Activated CD8-positive, alpha-beta memory T cell treated with anti-CD3 and anti-CD28 coated beads for 36 hours (primary cell): ENCODE data around the gene NEBL. TPM values are rescaled to one million over a fixed set of nuclear protein-coding genes. Genes with fewer than 3 reads are reported as not detected.
"Not testable (repeated sequence)": the region's sequence is repeated elsewhere in the genome, so short reads cannot be mapped to it uniquely, and the experiment has no call there.

Experiments used
- CTCF ChIA-PET: fragments of 350-600 bp; sonication (Branson Sonifier 250); formaldehyde crosslinking; loops from one replicate; lab custom pipeline; 2021; ENCODE audit warnings: antibody characterized with exemption; lab: Charles Lee
- POLR2A ChIA-PET: fragments of 350-600 bp; sonication (Branson Sonifier 250); formaldehyde crosslinking; loops from one replicate; lab custom pipeline; 2021; ENCODE audit warnings: antibody characterized with exemption; lab: Charles Lee
- total RNA-seq, 2 experiments: library from RNA; stranded (reverse); gene quantifications; one replicate each; pipeline ENCODE4 v1.2.3, GENCODE V29; 2021

NEBL gene
- under 1 TPM; 0.46 to 0.51 TPM for total RNA-seq

DNA sequence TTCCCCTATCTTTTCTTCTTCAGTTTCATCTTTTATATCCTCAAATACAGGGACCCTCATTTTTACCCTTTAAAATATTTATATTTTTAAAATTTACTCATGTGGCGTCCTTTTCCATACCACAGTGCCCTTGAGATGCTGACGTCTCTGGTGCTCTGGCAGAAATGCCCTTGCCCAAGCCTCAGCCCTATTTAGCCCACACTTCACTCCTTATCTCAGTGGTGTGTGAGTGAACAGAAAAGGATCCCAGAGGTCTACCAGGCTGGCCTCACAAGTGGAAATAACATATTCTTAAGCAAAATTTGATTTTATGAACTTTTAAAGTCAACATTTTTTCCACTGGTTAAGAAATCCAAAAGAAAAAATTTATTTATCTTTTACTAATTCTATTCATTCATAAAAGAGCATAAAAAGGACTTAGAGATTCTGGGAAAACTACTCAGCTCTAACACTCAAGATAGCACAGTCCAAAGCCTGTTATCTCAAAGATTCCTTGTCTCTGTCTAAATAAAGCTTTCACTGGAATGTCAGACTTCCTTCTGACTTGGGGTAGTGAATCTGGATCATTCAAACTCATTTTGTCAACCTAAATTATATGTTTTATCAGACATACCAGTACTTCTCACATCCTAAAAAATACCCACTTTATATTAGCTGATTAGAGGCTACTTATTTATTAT lies at the start of gene NEBL:
NEBL (minus strand) TSS at position 166 of the 680 bp plus-strand sequence; CDS start at position 60, 106 bp downstream.
- ChIA-PET CTCF (no interaction called here), POLR2A (no interaction called here)

DNA sequence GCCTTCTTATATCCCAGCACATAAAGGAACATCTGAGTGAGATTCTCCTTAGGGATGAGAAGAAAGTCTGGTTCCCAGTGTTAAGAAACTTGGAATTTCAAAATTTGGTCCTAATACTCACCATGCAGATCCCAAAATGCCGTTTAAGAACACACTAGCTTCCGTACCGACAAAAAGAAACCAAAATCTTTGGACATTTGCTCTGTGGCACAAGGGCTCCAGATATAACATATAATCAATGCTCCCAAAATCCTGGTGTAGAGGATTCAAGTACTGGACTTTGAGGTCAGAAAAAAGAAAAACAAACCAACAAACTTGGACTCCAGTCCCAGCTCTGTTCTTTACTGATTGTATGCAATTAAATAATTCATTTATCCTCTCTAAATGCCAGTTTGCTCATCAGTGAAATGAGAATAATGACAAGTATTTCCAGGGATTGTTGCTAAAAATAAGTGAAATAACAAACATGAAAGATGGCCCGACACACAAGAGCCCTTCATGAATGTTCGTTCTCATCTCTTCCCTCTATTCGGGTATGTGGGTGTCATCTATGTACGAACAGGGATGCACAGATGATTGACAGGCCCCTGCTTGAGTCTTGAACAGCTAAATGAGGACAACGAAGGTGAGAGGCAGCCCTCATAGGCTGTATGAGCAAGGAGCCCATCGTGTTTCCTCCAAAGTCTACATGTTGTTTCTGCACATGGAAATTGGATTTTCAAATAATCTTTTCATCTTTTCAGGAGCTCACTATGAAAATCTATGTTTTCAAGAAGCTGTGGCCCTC lies 48.6 kb upstream of the NEBL start:
- ChIA-PET POLR2A (no interaction called here), CTCF (no interaction called here)

DNA sequence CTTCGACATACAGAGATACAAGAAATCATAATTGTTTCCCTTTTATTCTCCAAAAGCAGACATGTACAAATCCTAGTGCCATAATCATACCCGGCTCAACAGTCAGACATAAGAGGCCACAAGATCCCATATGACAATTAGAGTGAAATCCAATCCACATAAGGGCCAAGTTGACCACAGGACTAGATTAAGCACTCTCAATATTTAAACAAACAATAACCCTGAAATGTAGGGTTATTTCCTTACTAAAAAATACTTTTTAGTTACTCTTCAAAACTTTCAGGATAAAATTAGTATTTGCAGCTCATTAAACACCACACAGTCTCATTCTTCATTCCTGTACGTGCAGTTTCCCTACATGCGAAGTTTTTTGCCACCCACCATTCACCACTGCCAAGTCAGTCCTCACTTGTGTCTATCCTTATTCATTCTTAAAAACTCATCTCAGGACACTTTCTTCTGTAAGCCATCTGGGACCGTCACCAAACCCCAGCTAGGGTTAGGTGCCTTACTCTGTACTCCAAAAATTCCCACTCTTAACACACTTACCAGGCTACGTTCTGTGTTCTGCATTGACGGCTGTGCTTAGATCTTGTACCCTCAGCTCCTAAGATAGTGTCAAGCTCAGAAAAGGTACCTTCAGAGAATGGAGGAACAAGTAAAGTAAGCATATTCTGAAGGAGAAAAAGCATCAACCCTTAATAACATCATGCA lies 47.8 kb upstream of the NEBL start:
- ChIA-PET POLR2A (no interaction called here), CTCF (no interaction called here)

GRCh38 chr10:20939414-20939813 lies 42.3 kb upstream of the NEBL start:
- POLR2A ChIA-PET, CTCF ChIA-PET: not testable (repeated sequence)

GRCh38 chr10:20936396-20936795 lies 39.3 kb upstream of the NEBL start:
- ChIA-PET CTCF (no interaction called here), POLR2A (no interaction called here)

GRCh38 chr10:20935931-20936330 lies 38.8 kb upstream of the NEBL start:
- ChIA-PET POLR2A (no interaction called here), CTCF (no interaction called here)

DNA sequence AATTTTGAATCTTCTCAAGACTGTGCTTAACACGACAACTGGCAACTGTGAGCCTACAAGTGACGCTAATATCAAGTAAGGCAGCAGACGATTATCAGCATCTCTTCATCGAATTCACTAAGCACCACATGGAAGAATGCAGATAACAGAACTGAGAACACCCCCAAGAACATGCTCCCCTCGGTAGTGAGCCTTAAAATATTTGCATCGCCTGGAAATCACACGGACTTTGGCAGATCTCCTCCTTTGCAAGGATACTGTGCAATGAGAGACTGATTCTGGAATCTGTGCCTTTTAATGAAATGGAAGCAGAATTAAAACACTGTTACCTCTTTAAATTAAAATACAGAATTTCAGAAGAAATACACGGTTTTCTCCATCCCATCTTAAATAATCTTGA lies 38.2 kb upstream of the NEBL start:
- CTCF ChIA-PET = no interaction called here
- POLR2A ChIA-PET = no interaction called here

- ChIA-PET POLR2A (no interaction called here), CTCF (no interaction called here)
Measured at GRCh38 chr10:20933705-20934104, 36.6 kb upstream of the NEBL start.

DNA sequence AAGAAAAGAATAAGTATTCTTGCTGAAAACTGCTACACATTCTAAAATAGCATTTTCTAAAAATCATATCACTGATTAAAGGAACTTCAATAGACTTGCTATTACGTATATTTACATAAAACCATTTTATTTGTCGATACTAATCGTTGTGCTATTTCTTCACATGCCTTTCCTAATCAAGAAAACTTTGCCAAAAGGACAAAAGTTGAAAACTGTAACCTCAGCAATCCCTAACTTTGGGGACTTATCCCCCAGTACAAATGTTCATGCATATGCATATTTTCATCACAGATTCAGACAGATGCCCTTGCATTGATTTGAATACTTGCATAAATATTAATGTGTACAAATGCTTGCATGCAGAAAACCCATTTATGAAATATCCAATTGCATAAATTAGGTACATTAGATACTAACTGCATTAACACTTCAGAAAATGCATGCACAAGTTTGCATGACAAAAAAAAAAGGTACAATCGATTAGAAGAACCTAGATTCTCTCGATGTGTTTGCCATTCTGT lies 35.6 kb upstream of the NEBL start:
- CTCF ChIA-PET = no interaction called here
- POLR2A ChIA-PET = no interaction called here

- ChIA-PET POLR2A (no interaction called here), CTCF (no interaction called here)
Measured at GRCh38 chr10:20931156-20931795, 34.2 kb upstream of the NEBL start.

GRCh38 chr10:20927456-20927855 lies 30.3 kb upstream of the NEBL start:
- CTCF ChIA-PET = no interaction called here
- POLR2A ChIA-PET = no interaction called here

- POLR2A ChIA-PET = no interaction called here
- CTCF ChIA-PET = no interaction called here
Measured at GRCh38 chr10:20922451-20922850, 25.3 kb upstream of the NEBL start.

GRCh38 chr10:20922033-20922432 lies 24.9 kb upstream of the NEBL start:
- CTCF ChIA-PET = no interaction called here
- POLR2A ChIA-PET = no interaction called here

DNA sequence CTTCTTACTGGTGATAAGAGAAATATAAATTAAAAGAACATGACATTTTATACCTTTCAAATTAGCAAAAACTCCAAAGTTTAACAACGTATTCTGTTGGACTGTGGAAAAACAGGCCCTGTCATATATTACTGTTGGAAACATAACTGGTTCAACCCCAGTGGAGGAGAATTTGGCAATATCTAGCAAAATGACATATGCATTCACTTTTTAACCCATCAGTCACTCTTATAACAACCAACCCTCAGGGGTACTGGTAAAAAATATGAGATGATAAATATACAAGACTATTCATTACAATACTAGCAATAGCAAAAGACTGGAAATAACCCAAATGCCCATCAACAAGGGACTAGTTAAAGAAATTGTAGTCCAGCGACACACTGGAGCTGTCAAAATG lies 22.9 kb upstream of the NEBL start:
- ChIA-PET CTCF (no interaction called here), POLR2A (no interaction called here)

DNA sequence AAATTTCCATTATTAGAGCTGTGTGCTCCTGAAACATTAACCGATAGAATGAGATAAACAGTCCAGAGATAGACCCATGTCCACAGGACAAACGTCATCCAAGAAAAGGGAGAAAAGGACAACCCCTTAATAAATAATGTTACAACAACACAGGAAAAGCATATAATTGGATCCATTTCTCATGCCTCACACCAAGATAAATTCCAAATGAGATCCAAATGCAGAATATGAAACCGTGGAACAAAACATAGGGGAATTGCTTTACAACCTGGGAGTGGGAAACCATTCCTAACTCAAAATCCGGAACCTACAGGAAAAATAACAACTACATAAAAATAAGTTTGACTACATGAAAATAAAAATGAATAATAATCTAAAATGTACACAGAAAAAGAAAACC lies 22.4 kb upstream of the NEBL start:
- POLR2A ChIA-PET = no interaction called here
- CTCF ChIA-PET = no interaction called here

DNA sequence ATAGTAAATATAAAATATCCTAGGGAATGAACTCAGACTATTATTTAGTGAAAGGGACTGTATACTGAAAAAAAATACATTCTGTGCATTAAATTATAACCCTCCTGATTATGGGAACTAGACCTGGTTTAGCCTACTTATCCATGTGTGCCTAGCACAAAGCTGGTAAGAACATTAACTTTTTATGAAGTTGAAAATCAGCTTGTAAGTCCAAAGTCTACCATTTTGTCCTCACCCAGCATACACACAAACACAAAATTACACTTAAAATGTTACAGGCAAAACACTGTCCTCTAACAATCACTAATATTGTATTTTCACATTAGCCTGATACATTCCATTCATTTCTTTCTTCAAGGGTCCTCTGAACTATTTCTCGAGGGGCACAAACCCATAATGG lies 19.9 kb upstream of the NEBL start:
- ChIA-PET CTCF (no interaction called here), POLR2A (no interaction called here)

- ChIA-PET CTCF (no interaction called here), POLR2A (no interaction called here)
Measured at GRCh38 chr10:20912969-20913368, 15.9 kb upstream of the NEBL start.

- ChIA-PET CTCF (interaction anchor here (0.6 kb wide), 2 partner anchors 29 to 243 kb away, joined by 3 read pairs; no protein-coding TSS in a partner anchor), POLR2A (no interaction called here)
Measured at GRCh38 chr10:20911626-20912025, 14.5 kb upstream of the NEBL start.

- ChIA-PET POLR2A (no interaction called here), CTCF (no interaction called here)
Measured at GRCh38 chr10:20909801-20910200, 12.7 kb upstream of the NEBL start.

DNA sequence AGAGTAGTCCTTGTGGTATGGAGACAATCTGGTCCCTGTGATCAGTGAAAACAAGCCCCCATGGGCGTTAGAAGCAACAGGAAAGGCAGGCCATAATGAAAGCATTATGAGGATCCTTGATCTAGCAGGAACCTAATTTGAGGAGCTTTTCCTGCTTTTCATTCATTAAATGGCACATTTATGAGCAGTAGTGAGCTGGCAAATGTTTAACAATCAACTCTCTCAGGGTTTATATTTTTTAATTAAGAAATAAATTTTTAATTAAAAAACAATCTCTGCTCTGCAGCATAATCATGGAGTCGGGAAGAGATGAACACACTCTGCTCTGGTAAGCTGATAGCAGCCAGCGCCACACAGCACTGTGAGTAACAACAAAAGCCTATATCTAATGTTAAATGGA lies 11.3 kb upstream of the NEBL start:
- ChIA-PET CTCF (no interaction called here), POLR2A (no interaction called here)
